Lower leg skin (tissue), 3 donors: ENCODE results near the gene CAMK2D.

Experiments used
- POLR2A ChIP-seq, 2 donors: fragments of 450-650 bp; IDR thresholded peaks; one replicate each; pipeline ENCODE4 v1.6.1; 2016 to 2017; ENCODE audit warnings: antibody characterized with exemption in 2 of 2, mild to moderate bottlenecking in 1 of 2, moderate library complexity in 1 of 2
- TF ChIP-seq, protein P1 (sequence below), 3 donors: fragments of 450-650 bp; IDR thresholded peaks; one replicate each; pipeline ENCODE4 v1.5.1; 2016; ENCODE audit warnings: antibody characterized with exemption in 3 of 3, mild to moderate bottlenecking in 3 of 3, moderate library complexity in 2 of 3

DNA sequence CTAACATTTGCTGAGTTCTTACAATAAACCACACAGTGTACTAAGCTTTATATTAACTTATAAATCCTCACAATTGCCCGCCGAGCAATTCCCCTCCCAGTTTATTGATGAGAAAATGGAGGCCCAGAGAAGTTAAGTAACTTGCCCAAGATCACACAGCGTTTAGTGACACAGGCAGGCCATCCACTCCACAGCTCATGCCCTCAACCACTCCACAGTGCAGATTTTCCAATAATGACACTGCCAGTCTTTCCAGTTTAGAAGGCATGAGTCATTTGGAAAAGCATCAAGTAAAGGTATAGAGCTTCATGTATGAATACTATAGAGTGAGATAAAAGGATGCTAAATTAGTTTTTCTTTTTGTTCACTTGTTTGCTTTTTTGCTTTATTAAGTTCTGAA lies 208.5 kb downstream of the CAMK2D start:
- TF ChIP-seq POLR2A (IDR thresholded peaks at IDR 0.05), result no peak
- TF ChIP-seq, protein P1, sequence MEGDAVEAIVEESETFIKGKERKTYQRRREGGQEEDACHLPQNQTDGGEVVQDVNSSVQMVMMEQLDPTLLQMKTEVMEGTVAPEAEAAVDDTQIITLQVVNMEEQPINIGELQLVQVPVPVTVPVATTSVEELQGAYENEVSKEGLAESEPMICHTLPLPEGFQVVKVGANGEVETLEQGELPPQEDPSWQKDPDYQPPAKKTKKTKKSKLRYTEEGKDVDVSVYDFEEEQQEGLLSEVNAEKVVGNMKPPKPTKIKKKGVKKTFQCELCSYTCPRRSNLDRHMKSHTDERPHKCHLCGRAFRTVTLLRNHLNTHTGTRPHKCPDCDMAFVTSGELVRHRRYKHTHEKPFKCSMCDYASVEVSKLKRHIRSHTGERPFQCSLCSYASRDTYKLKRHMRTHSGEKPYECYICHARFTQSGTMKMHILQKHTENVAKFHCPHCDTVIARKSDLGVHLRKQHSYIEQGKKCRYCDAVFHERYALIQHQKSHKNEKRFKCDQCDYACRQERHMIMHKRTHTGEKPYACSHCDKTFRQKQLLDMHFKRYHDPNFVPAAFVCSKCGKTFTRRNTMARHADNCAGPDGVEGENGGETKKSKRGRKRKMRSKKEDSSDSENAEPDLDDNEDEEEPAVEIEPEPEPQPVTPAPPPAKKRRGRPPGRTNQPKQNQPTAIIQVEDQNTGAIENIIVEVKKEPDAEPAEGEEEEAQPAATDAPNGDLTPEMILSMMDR (IDR thresholded peaks at IDR 0.05), result no peak
